GM12878 (cell line): ENCODE results near the gene PRKCE. TPM values are rescaled to one million over a fixed set of nuclear protein-coding genes. Genes with fewer than 3 reads are reported as not detected.
A peak's percentile ranks its signal among the peaks of the same experiment; 100 is the strongest.

Experiments used
- ATAC-seq: fragments of 200-7000 bp; cut with Tn5 transposase; 3 replicates; pipeline ENCODE4 v1.9.1; 2020; ENCODE audit warnings: mild to moderate bottlenecking, moderate library complexity
- BruUV-seq: library from RNA; stranded (reverse); fragments of 400-500 nt; replicated peaks from 2 replicates; lab custom pipeline; 2021; lab: Mats Ljungman, UMichigan
- CTCF ChIA-PET: fragments of 300-600 bp; sonication (Branson Sonifier 250); formaldehyde crosslinking; extraction: SDS; loops from one replicate; lab custom pipeline; 2021; ENCODE audit warnings: inconsistent platforms; lab: Yijun Ruan, JAX
- POLR2A ChIA-PET: fragments of 350-600 bp; formaldehyde crosslinking; extraction: SDS; loops from one replicate; lab custom pipeline; 2021; ENCODE audit warnings: inconsistent platforms; lab: Charles Lee
- RAD21 ChIA-PET: fragments of 300-600 bp; sonication (Branson Sonifier 250); formaldehyde crosslinking; loops from one replicate; lab custom pipeline; 2023; ENCODE audit warnings: antibody characterized with exemption; ENCODE audit not compliant: unreplicated experiment; lab: Charles Lee
- SMC1A ChIA-PET: fragments of 300-600 bp; sonication (Branson Sonifier 250); formaldehyde crosslinking; loops from one replicate; lab custom pipeline; 2023; ENCODE audit not compliant: unreplicated experiment, uncharacterized antibody; lab: Charles Lee
- DNase-seq: peaks from one replicate; pipeline ENCODE4 v3.0.0-alpha.2; 2011; ENCODE audit warnings: low read depth, low spot score
- FAIRE-seq: peaks from 3 replicates; lab custom pipeline; 2011; peaks lifted over from hg19 to GRCh38; lab: Jason Lieb, UNC
- H2AFZ ChIP-seq: 2 replicates; pipeline ENCODE4 v1.6.0; 2011; ENCODE audit warnings: low read depth, low read length, control low read depth; ENCODE audit not compliant: control insufficient read depth
- H3K27ac ChIP-seq: 2 replicates; pipeline ENCODE4 v1.5.1; 2011; ENCODE audit warnings: control low read depth; ENCODE audit not compliant: control insufficient read depth, insufficient read depth
- H3K27me3 ChIP-seq, 2 experiments: replicated peaks in 1 of 2; 2 replicates each; pipeline versions ENCODE4 v1.6.0 to v1.6.1; 2011; ENCODE audit warnings: low read length in 1 of 2; ENCODE audit not compliant: control insufficient read depth in 2 of 2, insufficient read depth in 2 of 2
- H3K36me3 ChIP-seq, 2 experiments: 2 replicates each; pipeline ENCODE4 v1.5.1; 2011; ENCODE audit warnings: low read length in 1 of 2; ENCODE audit not compliant: control insufficient read depth in 2 of 2, insufficient read depth in 2 of 2
- H3K4me1 ChIP-seq: 2 replicates; pipeline ENCODE4 v1.6.1; 2011; ENCODE audit warnings: mild to moderate bottlenecking, low read length, moderate library complexity, mixed read lengths; ENCODE audit not compliant: control insufficient read depth, insufficient read depth
- H3K4me2 ChIP-seq: 2 replicates; pipeline ENCODE4 v1.6.0; 2011; ENCODE audit warnings: control low read depth; ENCODE audit not compliant: control insufficient read depth, insufficient read depth
- H3K4me3 ChIP-seq: fragments of 200-600 bp; sonication (generic); 2 replicates; pipeline ENCODE4 v1.5.1; 2016
- H3K79me2 ChIP-seq: 2 replicates; pipeline ENCODE4 v1.6.0; 2011; ENCODE audit warnings: low read length; ENCODE audit not compliant: control insufficient read depth, insufficient read depth
- H3K9ac ChIP-seq: 2 replicates; pipeline ENCODE4 v1.8.0; 2011; ENCODE audit warnings: low read length, control low read depth, mixed read lengths; ENCODE audit not compliant: control insufficient read depth, insufficient read depth
- H3K9me3 ChIP-seq: replicated peaks from 3 replicates; pipeline ENCODE4 v1.5.1; 2011; ENCODE audit warnings: mild to moderate bottlenecking, low read length; ENCODE audit not compliant: control insufficient read depth, insufficient read depth
- H4K20me1 ChIP-seq: 2 replicates; pipeline ENCODE4 v1.6.0; 2011; ENCODE audit not compliant: control insufficient read depth, insufficient read depth
- LARP7 ChIP-seq: fragments of 450-650 bp; IDR thresholded peaks from 2 replicates; pipeline ENCODE4 v1.6.1; 2017; ENCODE audit warnings: mild to moderate bottlenecking
- NRF1 ChIP-seq: conservative IDR thresholded peaks from 2 replicates; pipeline ENCODE4 v1.6.1; 2011; ENCODE audit warnings: mild to moderate bottlenecking, low read depth, low read length, improper control_type of control experiment
- RFX5 ChIP-seq: IDR thresholded peaks from 2 replicates; pipeline ENCODE4 v1.6.1; 2011; ENCODE audit warnings: low read depth, low read length, improper control_type of control experiment
- TCF3 ChIP-seq: IDR thresholded peaks from 2 replicates; pipeline ENCODE4 v1.6.1; 2012; ENCODE audit warnings: low read depth, mild to moderate bottlenecking, low read length, borderline replicate concordance; ENCODE audit not compliant: insufficient read depth
- YY1 ChIP-seq: IDR thresholded peaks from 2 replicates; pipeline ENCODE4 v1.6.1; 2011; ENCODE audit warnings: low read depth, mild to moderate bottlenecking, low read length
- ZSCAN29 ChIP-seq: fragments of 450-650 bp; IDR thresholded peaks from 2 replicates; pipeline ENCODE4 v1.6.1; 2017; ENCODE audit warnings: mild to moderate bottlenecking, moderate library complexity
- WGBS: methylation state at CpG from one replicate; pipeline ENCODE4 v1.1.6; 2016; ENCODE audit warnings: low lambda C conversion rate; ENCODE audit not compliant: insufficient replicate concordance, insufficient coverage; ENCODE audit errors: missing lambda C conversion rate; 5-methylcytosine and 5-hydroxymethylcytosine counted together
- in situ Hi-C: fragments of 300-500 bp; cut with MboI; formaldehyde crosslinking; loops from 9 replicates; pipeline ENCODE4 v1.14.3; 2018; ENCODE audit warnings: mixed read lengths
- intact Hi-C: fragments of 100-400 bp; cut with micrococcal nuclease; formaldehyde crosslinking; loops from one replicate; pipeline ENCODE4 v1.14.2; 2022; ENCODE audit not compliant: unreplicated experiment
- polyA plus RNA-seq, 11 experiments: library from polyadenylated mRNA; depleted of rRNA in 4 of 11; unstranded in 6 of 11; stranded (reverse) in 5 of 11; fragments of >200 nt; fragmentation: Nextera tagmentation in 4 of 11; fragmentation: Illumina TruSeq in 1 of 11; extraction: Ambion mirVana in 4 of 11; extraction: Trizol in 1 of 11; gene quantifications; 1 replicate in 1 of 11; 2 replicates in 10 of 11; pipeline versions ENCODE4 v1.2.1 to v1.2.3, GENCODE V29; 2011 to 2016; ENCODE audit warnings: inconsistent platforms in 2 of 11, missing spikeins in 2 of 11, low read depth in 1 of 11
- total RNA-seq, 4 experiments: library from RNA; depleted of rRNA in 3 of 4; stranded (reverse); fragments of >200 nt in 3 of 4; fragmentation: Illumina TruSeq in 1 of 4; extraction: Trizol in 1 of 4; gene quantifications; 2 replicates each; pipeline versions ENCODE4 v1.2.1 to v1.2.3, GENCODE V29; 2013 to 2021
- TF ChIP-seq, protein P1 (sequence below): fragments of 450-650 bp; IDR thresholded peaks from 2 replicates; pipeline ENCODE4 v1.6.1; 2017; ENCODE audit warnings: antibody characterized with exemption, mild to moderate bottlenecking, moderate library complexity
- TF ChIP-seq, protein P2 (sequence below): fragments of 450-650 bp; formaldehyde crosslinking; IDR thresholded peaks from 2 replicates; pipeline ENCODE4 v1.5.0; 2022; ENCODE audit warnings: mild to moderate bottlenecking, missing genetic modification characterization
- TF ChIP-seq, protein P3 (sequence below): IDR thresholded peaks from 2 replicates; pipeline ENCODE4 v1.6.1; 2012; ENCODE audit warnings: low read depth, low read length, improper control_type of control experiment
- TF ChIP-seq, protein P4 (sequence below): fragments of 450-650 bp; formaldehyde crosslinking; IDR thresholded peaks from 2 replicates; pipeline ENCODE4 v1.4.0; 2022; ENCODE audit warnings: mild to moderate bottlenecking, moderate library complexity

PRKCE gene
- total and polyA plus RNA-seq, 10 of the 15 experiments (the other 5 are each of a cell fraction or from before 2014, with no cell fraction given): 2.6 to 28.2 (median 11.3) TPM

DNA sequence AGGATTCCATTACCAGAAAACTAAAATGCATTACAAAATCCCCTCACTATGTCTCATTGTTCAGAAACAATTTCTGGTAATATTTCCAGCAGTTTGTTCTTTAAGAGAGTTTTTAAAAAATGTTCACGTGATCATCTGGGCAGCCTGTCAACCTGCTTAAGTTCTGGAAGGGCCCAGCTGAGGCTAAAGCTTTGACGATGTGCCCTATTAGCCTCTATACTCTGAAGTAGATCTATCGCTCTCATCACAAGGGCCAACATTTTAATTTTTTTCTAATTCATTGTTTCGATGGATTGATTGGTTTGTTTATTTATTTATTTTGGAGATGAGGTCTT is 205.8 kb downstream of the PRKCE start (continued):
- TF ChIP-seq, protein P1, sequence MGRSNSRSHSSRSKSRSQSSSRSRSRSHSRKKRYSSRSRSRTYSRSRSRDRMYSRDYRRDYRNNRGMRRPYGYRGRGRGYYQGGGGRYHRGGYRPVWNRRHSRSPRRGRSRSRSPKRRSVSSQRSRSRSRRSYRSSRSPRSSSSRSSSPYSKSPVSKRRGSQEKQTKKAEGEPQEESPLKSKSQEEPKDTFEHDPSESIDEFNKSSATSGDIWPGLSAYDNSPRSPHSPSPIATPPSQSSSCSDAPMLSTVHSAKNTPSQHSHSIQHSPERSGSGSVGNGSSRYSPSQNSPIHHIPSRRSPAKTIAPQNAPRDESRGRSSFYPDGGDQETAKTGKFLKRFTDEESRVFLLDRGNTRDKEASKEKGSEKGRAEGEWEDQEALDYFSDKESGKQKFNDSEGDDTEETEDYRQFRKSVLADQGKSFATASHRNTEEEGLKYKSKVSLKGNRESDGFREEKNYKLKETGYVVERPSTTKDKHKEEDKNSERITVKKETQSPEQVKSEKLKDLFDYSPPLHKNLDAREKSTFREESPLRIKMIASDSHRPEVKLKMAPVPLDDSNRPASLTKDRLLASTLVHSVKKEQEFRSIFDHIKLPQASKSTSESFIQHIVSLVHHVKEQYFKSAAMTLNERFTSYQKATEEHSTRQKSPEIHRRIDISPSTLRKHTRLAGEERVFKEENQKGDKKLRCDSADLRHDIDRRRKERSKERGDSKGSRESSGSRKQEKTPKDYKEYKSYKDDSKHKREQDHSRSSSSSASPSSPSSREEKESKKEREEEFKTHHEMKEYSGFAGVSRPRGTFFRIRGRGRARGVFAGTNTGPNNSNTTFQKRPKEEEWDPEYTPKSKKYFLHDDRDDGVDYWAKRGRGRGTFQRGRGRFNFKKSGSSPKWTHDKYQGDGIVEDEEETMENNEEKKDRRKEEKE: no peak

DNA sequence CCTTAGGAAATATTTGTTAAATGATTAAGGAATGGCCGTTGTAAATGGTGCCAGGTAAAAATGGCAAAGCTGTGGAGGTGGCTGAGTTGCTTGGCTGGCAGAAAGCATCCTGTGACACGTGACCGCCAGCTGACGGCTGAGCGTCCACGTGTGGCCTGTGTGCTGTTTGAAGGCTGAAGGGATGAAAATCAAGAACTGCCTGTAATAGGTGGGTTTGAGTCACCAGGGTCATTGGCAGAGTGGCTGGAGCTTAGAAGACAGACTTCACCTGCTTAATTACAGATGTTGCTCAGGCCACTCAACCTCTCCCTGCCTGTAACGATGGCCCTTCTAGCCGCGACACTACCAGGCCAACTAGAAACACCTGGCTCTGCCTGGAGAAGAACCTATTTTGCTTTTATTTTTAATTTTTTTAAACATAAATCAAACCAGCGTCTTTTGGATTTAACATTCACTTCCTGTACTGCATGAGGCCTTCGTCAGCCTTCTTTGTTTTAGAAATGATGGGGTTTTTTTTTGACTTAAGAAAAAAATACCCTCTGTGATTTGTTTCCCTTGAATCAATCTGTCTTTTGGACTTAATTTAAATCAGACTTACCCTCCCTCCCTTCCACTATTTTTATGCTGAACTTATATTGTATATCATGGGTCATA is 206.5 kb downstream of the PRKCE start:
- ATAC-seq: peak; percentile 6; the same call in 1 of the 3 replicates
- peak overlapping the region; percentile 40 for H2AFZ ChIP-seq
- RAD21 ChIA-PET: interaction anchor here (0.6 to 3.5 kb wide), 9 partner anchors 9 to 248 kb away, joined by 3 to 35 read pairs (median 6); no protein-coding TSS in a partner anchor
- no peak for DNase-seq
- no peaks in the 10 kb centered on the region for H3K9me3 ChIP-seq
- peaks cover 7% of the 10 kb centered on the region for H3K79me2 ChIP-seq
- H3K9ac ChIP-seq: no peak overlapping the region
- peaks cover 27% of the 10 kb centered on the region for H3K4me1 ChIP-seq
- no peak overlapping the region for H3K4me3 ChIP-seq
- POLR2A ChIA-PET: interaction anchor here (0.6 to 2.0 kb wide), 7 partner anchors 14 to 76 kb away, joined by 3 to 8 read pairs (median 4); no protein-coding TSS in a partner anchor
- no peak for FAIRE-seq
- CTCF ChIA-PET: interaction anchor here (0.9 to 2.0 kb wide), 6 partner anchors 14 to 212 kb away, joined by 3 to 6 read pairs (median 4); no protein-coding TSS in a partner anchor
- in situ Hi-C loops: no loop called here
- no peaks in the 10 kb centered on the region for H4K20me1 ChIP-seq
- SMC1A ChIA-PET: interaction anchor here (0.7 to 12.5 kb wide), 9 partner anchors 8 to 204 kb away, joined by 3 to 246 read pairs (median 5); no protein-coding TSS in a partner anchor
- no peaks in the 10 kb centered on the region for H3K36me3 ChIP-seq
- no peaks in the 10 kb centered on the region for H3K27me3 ChIP-seq
- no peak overlapping the region for H3K4me2 ChIP-seq
- BruUV-seq: no TSS peak
- intact Hi-C loops: no loop called here
- H3K27ac ChIP-seq: peak overlapping the region; percentile 10; the same call in 1 of the 2 replicates
- 76% methylated on average over 11 of the region's 11 CpGs for WGBS
- TF ChIP-seq NRF1 (no peak), YY1 (no peak), RFX5 (no peak), ZSCAN29 (no peak), TCF3 (no peak), LARP7 (no peak)
- TF ChIP-seq, protein P2, sequence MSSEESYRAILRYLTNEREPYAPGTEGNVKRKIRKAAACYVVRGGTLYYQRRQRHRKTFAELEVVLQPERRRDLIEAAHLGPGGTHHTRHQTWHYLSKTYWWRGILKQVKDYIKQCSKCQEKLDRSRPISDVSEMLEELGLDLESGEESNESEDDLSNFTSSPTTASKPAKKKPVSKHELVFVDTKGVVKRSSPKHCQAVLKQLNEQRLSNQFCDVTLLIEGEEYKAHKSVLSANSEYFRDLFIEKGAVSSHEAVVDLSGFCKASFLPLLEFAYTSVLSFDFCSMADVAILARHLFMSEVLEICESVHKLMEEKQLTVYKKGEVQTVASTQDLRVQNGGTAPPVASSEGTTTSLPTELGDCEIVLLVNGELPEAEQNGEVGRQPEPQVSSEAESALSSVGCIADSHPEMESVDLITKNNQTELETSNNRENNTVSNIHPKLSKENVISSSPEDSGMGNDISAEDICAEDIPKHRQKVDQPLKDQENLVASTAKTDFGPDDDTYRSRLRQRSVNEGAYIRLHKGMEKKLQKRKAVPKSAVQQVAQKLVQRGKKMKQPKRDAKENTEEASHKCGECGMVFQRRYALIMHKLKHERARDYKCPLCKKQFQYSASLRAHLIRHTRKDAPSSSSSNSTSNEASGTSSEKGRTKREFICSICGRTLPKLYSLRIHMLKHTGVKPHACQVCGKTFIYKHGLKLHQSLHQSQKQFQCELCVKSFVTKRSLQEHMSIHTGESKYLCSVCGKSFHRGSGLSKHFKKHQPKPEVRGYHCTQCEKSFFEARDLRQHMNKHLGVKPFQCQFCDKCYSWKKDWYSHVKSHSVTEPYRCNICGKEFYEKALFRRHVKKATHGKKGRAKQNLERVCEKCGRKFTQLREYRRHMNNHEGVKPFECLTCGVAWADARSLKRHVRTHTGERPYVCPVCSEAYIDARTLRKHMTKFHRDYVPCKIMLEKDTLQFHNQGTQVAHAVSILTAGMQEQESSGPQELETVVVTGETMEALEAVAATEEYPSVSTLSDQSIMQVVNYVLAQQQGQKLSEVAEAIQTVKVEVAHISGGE (CRISPR knock-in tag): no peak
- TF ChIP-seq, protein P3, sequence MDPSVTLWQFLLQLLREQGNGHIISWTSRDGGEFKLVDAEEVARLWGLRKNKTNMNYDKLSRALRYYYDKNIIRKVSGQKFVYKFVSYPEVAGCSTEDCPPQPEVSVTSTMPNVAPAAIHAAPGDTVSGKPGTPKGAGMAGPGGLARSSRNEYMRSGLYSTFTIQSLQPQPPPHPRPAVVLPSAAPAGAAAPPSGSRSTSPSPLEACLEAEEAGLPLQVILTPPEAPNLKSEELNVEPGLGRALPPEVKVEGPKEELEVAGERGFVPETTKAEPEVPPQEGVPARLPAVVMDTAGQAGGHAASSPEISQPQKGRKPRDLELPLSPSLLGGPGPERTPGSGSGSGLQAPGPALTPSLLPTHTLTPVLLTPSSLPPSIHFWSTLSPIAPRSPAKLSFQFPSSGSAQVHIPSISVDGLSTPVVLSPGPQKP: no peak
- TF ChIP-seq, protein P4, sequence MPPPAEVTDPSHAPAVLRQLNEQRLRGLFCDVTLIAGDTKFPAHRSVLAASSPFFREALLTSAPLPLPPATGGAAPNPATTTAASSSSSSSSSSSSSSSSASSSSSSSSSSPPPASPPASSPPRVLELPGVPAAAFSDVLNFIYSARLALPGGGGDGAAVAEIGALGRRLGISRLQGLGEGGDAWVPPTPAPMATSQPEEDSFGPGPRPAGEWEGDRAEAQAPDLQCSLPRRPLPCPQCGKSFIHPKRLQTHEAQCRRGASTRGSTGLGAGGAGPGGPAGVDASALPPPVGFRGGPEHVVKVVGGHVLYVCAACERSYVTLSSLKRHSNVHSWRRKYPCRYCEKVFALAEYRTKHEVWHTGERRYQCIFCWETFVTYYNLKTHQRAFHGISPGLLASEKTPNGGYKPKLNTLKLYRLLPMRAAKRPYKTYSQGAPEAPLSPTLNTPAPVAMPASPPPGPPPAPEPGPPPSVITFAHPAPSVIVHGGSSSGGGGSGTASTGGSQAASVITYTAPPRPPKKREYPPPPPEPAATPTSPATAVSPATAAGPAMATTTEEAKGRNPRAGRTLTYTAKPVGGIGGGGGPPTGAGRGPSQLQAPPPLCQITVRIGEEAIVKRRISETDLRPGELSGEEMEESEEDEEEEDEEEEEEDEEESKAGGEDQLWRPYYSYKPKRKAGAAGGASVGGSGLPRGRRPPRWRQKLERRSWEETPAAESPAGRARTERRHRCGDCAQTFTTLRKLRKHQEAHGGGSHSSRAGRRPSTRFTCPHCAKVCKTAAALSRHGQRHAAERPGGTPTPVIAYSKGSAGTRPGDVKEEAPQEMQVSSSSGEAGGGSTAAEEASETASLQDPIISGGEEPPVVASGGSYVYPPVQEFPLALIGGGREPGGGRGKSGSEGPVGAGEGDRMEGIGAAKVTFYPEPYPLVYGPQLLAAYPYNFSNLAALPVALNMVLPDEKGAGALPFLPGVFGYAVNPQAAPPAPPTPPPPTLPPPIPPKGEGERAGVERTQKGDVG (CRISPR knock-in tag): no peak
